ENCODE results near the gene MS4A15.

Gene MS4A15

GRCh38 chr11:60803273-60803936 lies 46.7 kb downstream of the MS4A15 start:
- Histone ChIP-seq H3K9me3 (ENCODE audit: control insufficient read depth in 2 of 2, low read length in 2 of 2) (no peaks in the 10 kb centered on the region), H3K36me3 (ENCODE audit: control insufficient read depth in 2 of 2, insufficient read depth in 2 of 2, low read length in 2 of 2) (no peaks in the 10 kb centered on the region), H3K4me3 (ENCODE audit: low read length in 2 of 2) (no peak overlapping the region), H3K4me1 (ENCODE audit: control insufficient read depth, insufficient read depth, low read length) (no peaks in the 10 kb centered on the region), H3K27ac (ENCODE audit: low read length) (no peak overlapping the region), H3K9ac (ENCODE audit: low read length in 2 of 2) (no peak overlapping the region), H3K27me3 (ENCODE audit: control insufficient read depth in 1 of 2, insufficient read depth in 2 of 2, low read length in 2 of 2) (peaks cover 0 to 5% of the 10 kb centered on the region in 2 donors)

GRCh38 chr11:60809249-60809648 lies 52.6 kb downstream of the MS4A15 start:
- H3K4me3 ChIP-seq (ENCODE audit: low read length in 2 of 2): no peak overlapping the region
- H3K9ac ChIP-seq (ENCODE audit: low read length in 2 of 2): no peak overlapping the region
- no peaks in the 10 kb centered on the region for H3K9me3 ChIP-seq (ENCODE audit: control insufficient read depth in 2 of 2, low read length in 2 of 2)
- no peaks in the 10 kb centered on the region for H3K36me3 ChIP-seq (ENCODE audit: control insufficient read depth in 2 of 2, insufficient read depth in 2 of 2, low read length in 2 of 2)
- H3K4me1 ChIP-seq (ENCODE audit: control insufficient read depth, insufficient read depth, low read length): no peaks in the 10 kb centered on the region
- H3K27ac ChIP-seq (ENCODE audit: low read length): no peak overlapping the region
- H3K27me3 ChIP-seq (ENCODE audit: control insufficient read depth in 1 of 2, insufficient read depth in 2 of 2, low read length in 2 of 2): peaks cover 0 to 3% of the 10 kb centered on the region in 2 donors

GRCh38 chr11:60809691-60810090 lies 53.0 kb downstream of the MS4A15 start:
- Histone ChIP-seq H3K9me3 (ENCODE audit: control insufficient read depth in 2 of 2, low read length in 2 of 2) (no peaks in the 10 kb centered on the region), H3K27ac (ENCODE audit: low read length) (no peak overlapping the region), H3K9ac (ENCODE audit: low read length in 2 of 2) (no peak overlapping the region), H3K4me3 (ENCODE audit: low read length in 2 of 2) (no peak overlapping the region), H3K4me1 (ENCODE audit: control insufficient read depth, insufficient read depth, low read length) (no peaks in the 10 kb centered on the region), H3K27me3 (ENCODE audit: control insufficient read depth in 1 of 2, insufficient read depth in 2 of 2, low read length in 2 of 2) (peaks cover 0 to 3% of the 10 kb centered on the region in 2 donors), H3K36me3 (ENCODE audit: control insufficient read depth in 2 of 2, insufficient read depth in 2 of 2, low read length in 2 of 2) (no peaks in the 10 kb centered on the region)

DNA sequence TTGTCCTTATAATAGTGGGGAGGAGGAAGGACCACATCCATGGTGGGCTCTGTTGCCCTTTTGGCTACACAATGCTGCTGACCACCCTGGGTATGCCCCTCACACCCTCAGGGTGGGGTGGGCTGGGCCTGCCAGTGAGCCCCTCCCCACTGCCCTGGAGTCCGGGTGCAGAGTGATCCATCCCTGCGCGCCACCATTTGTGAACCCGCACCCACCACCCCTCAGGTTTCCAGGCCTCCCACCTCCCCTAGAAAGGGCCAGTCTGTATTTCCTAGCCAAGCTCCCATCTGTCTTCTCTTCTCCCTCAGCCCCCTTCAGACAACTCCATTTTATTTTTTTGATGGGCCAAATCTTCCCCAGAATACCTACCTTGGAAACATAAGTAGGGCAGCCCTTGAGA lies 53.5 kb downstream of the MS4A15 start:
- H3K4me3 ChIP-seq (ENCODE audit: low read length in 2 of 2): no peak overlapping the region
- no peak overlapping the region for H3K9ac ChIP-seq (ENCODE audit: low read length in 2 of 2)
- no peak overlapping the region for H3K27ac ChIP-seq (ENCODE audit: low read length)
- H3K27me3 ChIP-seq (ENCODE audit: control insufficient read depth in 1 of 2, insufficient read depth in 2 of 2, low read length in 2 of 2): peaks cover 0 to 3% of the 10 kb centered on the region in 2 donors
- H3K4me1 ChIP-seq (ENCODE audit: control insufficient read depth, insufficient read depth, low read length): no peaks in the 10 kb centered on the region
- H3K9me3 ChIP-seq (ENCODE audit: control insufficient read depth in 2 of 2, low read length in 2 of 2): no peaks in the 10 kb centered on the region
- H3K36me3 ChIP-seq (ENCODE audit: control insufficient read depth in 2 of 2, insufficient read depth in 2 of 2, low read length in 2 of 2): no peaks in the 10 kb centered on the region

DNA sequence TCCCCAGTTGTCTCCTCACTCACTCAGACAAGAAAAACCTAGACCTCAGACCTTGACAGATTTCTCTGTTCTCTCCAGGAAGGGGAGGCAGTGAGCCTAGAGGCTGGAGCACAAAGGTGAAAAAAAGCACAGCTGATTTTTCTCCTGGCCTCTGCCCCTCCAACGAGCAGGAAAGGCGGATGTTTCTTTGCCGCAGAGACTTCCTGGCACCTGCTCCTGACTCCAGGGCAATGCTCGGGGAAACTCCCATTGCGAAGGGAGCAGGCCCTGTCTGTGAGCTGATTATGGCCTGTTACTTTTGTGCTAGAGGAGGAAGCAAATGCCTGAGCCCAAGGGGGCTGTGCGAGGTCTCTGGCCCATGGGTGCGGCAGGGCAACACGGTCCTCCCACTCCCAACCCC lies 53.9 kb downstream of the MS4A15 start:
- Histone ChIP-seq H3K27ac (ENCODE audit: low read length) (no peak overlapping the region), H3K27me3 (ENCODE audit: control insufficient read depth in 1 of 2, insufficient read depth in 2 of 2, low read length in 2 of 2) (peaks cover 0 to 3% of the 10 kb centered on the region in 2 donors), H3K9ac (ENCODE audit: low read length in 2 of 2) (no peak overlapping the region), H3K4me1 (ENCODE audit: control insufficient read depth, insufficient read depth, low read length) (no peaks in the 10 kb centered on the region), H3K4me3 (ENCODE audit: low read length in 2 of 2) (no peak overlapping the region), H3K9me3 (ENCODE audit: control insufficient read depth in 2 of 2, low read length in 2 of 2) (no peaks in the 10 kb centered on the region), H3K36me3 (ENCODE audit: control insufficient read depth in 2 of 2, insufficient read depth in 2 of 2, low read length in 2 of 2) (no peaks in the 10 kb centered on the region)

GRCh38 chr11:60813324-60813723 lies 56.7 kb downstream of the MS4A15 start:
- Histone ChIP-seq H3K27ac (ENCODE audit: low read length) (no peak overlapping the region), H3K4me3 (ENCODE audit: low read length in 2 of 2) (no peak overlapping the region), H3K9me3 (ENCODE audit: control insufficient read depth in 2 of 2, low read length in 2 of 2) (peaks cover 3 to 14% of the 10 kb centered on the region in 2 donors), H3K36me3 (ENCODE audit: control insufficient read depth in 2 of 2, insufficient read depth in 2 of 2, low read length in 2 of 2) (no peaks in the 10 kb centered on the region), H3K4me1 (ENCODE audit: control insufficient read depth, insufficient read depth, low read length) (no peaks in the 10 kb centered on the region), H3K9ac (ENCODE audit: low read length in 2 of 2) (no peak overlapping the region), H3K27me3 (ENCODE audit: control insufficient read depth in 1 of 2, insufficient read depth in 2 of 2, low read length in 2 of 2) (peaks cover 0 to 3% of the 10 kb centered on the region in 2 donors)

DNA sequence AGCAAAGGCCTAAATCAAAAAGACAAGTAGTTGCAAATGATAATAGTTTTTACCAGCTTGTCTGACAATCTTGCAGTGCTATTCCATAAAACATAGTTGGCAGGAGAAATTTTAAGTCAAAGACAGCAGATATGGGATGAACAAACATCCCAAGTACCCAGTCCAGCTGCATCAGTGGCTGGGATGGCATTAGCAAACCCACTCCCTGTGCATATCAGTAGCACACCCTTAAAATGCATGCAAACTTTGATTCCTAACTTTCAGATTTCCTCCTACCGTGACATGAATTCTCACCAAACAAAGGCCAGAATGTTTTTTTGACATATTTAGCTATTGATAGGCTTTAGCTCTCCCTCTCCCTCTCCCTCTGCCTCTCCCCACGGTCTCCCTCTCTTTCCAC lies 57.4 kb downstream of the MS4A15 start:
- H3K9ac ChIP-seq (ENCODE audit: low read length in 2 of 2): no peak overlapping the region
- H3K27me3 ChIP-seq (ENCODE audit: control insufficient read depth in 1 of 2, insufficient read depth in 2 of 2, low read length in 2 of 2): peaks cover 0 to 3% of the 10 kb centered on the region in 2 donors

DNA sequence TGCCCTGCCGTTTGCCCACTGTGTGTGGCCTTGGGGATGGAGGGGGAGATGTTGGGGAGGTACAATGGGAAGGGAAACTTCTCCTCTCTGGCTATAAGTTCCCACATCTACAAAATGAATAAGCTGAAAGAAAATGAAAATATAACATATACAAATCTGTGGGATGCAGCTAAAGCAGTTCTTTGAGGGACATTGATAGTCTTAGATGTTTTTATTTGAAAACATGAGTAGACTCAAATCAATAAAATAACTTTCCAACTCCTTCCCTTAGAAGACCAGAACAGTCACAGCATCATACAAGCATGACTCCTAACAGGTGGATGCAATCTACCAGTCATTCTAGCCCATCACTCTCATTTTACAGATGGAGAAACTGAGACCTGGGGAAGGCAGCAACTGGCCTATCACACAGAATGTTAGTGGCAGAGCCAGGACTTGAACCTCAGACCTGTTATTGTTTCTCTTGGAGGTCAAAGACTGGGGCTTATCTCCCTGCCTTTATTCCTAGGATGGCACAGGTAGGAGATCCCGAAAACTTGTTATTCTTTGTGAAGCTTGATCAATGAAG lies 60.0 kb downstream of the MS4A15 start:
- peaks cover 0 to 2% of the 10 kb centered on the region in 2 donors for H3K27me3 ChIP-seq (ENCODE audit: control insufficient read depth in 1 of 2, insufficient read depth in 2 of 2, low read length in 2 of 2)

More for the DNA sequence above, 57.4 kb downstream of the MS4A15 start:
- Histone ChIP-seq H3K27ac (ENCODE audit: low read length) (no peak overlapping the region), H3K36me3 (ENCODE audit: control insufficient read depth in 2 of 2, insufficient read depth in 2 of 2, low read length in 2 of 2) (no peaks in the 10 kb centered on the region), H3K9me3 (ENCODE audit: control insufficient read depth in 2 of 2, low read length in 2 of 2) (peaks cover 3 to 14% of the 10 kb centered on the region in 2 donors), H3K4me3 (ENCODE audit: low read length in 2 of 2) (no peak overlapping the region), H3K4me1 (ENCODE audit: control insufficient read depth, insufficient read depth, low read length) (no peaks in the 10 kb centered on the region)

DNA sequence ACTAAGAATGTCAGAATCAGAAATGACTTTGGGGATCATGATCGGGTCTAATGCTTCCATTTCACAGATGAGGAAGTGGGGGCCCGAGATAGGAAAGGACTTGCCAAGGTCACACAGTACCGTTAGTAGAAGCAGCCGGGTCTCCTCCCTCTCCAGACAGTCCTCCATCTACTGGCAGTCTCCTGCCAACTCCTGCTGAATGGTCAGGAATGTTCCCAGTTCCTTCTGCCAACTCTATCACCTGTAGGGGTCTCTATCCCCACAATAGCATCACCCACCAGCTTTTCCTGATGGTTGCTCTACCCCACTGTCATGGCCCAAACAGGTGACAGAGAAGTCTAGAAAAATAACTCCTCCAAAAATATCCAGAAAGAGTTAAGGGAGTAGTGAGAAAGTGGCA lies 61.4 kb downstream of the MS4A15 start:
- no peaks in the 10 kb centered on the region for H3K4me1 ChIP-seq (ENCODE audit: control insufficient read depth, insufficient read depth, low read length)
- H3K4me3 ChIP-seq (ENCODE audit: low read length in 2 of 2): no peak overlapping the region
- H3K36me3 ChIP-seq (ENCODE audit: control insufficient read depth in 2 of 2, insufficient read depth in 2 of 2, low read length in 2 of 2): no peaks in the 10 kb centered on the region
- no peak overlapping the region for H3K27ac ChIP-seq (ENCODE audit: low read length)
- no peak overlapping the region for H3K9ac ChIP-seq (ENCODE audit: low read length in 2 of 2)
- H3K27me3 ChIP-seq (ENCODE audit: control insufficient read depth in 1 of 2, insufficient read depth in 2 of 2, low read length in 2 of 2): peaks cover 0 to 2% of the 10 kb centered on the region in 2 donors
- peaks cover 3 to 14% of the 10 kb centered on the region in 2 donors for H3K9me3 ChIP-seq (ENCODE audit: control insufficient read depth in 2 of 2, low read length in 2 of 2)

More for the DNA sequence above, 60.0 kb downstream of the MS4A15 start:
- no peak overlapping the region for H3K4me3 ChIP-seq (ENCODE audit: low read length in 2 of 2)
- no peak overlapping the region for H3K9ac ChIP-seq (ENCODE audit: low read length in 2 of 2)
- H3K27ac ChIP-seq (ENCODE audit: low read length): no peak overlapping the region
- no peaks in the 10 kb centered on the region for H3K4me1 ChIP-seq (ENCODE audit: control insufficient read depth, insufficient read depth, low read length)
- H3K9me3 ChIP-seq (ENCODE audit: control insufficient read depth in 2 of 2, low read length in 2 of 2): peaks cover 3 to 14% of the 10 kb centered on the region in 2 donors
- H3K36me3 ChIP-seq (ENCODE audit: control insufficient read depth in 2 of 2, insufficient read depth in 2 of 2, low read length in 2 of 2): no peaks in the 10 kb centered on the region

GRCh38 chr11:60821827-60822599 lies 65.3 kb downstream of the MS4A15 start:
- Histone ChIP-seq H3K4me1 (ENCODE audit: control insufficient read depth, insufficient read depth, low read length) (no peaks in the 10 kb centered on the region), H3K27ac (ENCODE audit: low read length) (no peak overlapping the region), H3K36me3 (ENCODE audit: control insufficient read depth in 2 of 2, insufficient read depth in 2 of 2, low read length in 2 of 2) (no peaks in the 10 kb centered on the region), H3K4me3 (ENCODE audit: low read length in 2 of 2) (no peak overlapping the region), H3K27me3 (ENCODE audit: control insufficient read depth in 1 of 2, insufficient read depth in 2 of 2, low read length in 2 of 2) (no peaks in the 10 kb centered on the region), H3K9me3 (ENCODE audit: control insufficient read depth in 2 of 2, low read length in 2 of 2) (peaks cover 0 to 7% of the 10 kb centered on the region in 2 donors), H3K9ac (ENCODE audit: low read length in 2 of 2) (no peak overlapping the region)
